ENCODE results near the gene CYRIA. TPM values are rescaled to one million over a fixed set of nuclear protein-coding genes. Genes with fewer than 3 reads are reported as not detected.

The CYRIA gene
- total RNA-seq, 1 donor from 2014 or later: 4.6 TPM

DNA sequence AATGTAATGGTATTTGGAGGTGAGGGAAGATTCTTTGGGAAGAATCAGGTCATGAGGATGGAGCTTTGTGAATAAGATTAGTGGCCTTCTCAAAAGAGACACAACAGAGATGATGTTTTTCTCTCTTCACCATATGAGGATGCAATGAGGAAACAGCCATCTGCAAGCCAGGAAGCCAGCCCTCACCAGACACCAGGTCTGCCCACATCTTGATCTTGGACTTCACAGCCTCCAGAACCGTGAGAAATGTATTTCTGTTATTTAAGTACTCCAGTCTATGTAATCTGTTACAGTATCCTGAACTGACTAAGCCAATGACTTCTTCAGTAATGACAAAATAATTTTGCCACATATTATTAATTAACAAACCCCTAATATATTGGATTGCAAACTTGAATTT, 28.3 kb downstream of the CYRIA start:
- DNase-seq (no peak), ATAC-seq (no peak)
- intact Hi-C loops (cut with micrococcal nuclease): no loop called here

DNA sequence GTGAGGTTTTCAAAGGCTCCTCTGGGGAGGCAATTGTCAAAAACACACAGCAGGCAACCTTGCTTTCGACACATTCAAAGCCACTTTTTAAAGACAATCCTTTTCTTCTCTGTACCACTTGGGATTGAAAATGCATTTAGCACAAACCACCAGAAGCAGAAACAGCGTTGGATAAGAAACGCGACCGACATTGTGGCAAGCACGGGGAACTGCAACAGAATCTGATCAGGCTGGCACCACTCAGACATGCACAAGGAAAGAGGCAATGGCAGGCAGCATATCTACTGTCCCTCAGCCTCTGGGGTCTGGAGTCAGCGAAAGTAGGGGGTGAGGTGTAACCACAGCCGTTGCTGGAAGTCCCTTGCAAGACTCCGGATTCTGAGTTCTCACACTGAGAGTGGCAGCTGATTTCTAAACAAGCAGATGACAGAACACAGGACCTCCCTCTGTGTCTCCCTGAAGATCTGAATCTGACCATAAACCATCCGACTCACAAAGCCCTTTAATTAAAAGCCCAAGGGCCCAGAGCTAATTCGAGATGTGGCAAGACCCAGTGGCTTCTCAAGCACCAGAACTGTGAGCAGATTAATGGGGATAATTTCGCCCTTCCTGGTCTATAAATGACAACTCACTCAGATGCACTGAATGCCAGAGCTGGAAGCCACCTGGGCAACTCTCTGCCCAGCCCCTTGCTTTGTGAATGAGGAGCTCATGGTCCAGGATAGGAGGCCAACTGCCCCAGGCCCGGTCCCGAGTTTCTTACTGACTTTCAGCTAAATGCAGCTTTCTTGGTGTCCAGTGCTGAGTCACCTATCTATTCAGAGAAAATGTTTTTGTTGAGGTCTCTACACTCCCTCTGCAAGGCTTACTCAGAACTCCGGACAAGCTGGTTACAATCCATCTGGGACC, 29.6 kb downstream of the CYRIA start:
- DNase-seq (no peak), ATAC-seq (peak; percentile 24)
- intact Hi-C loops (cut with micrococcal nuclease): no loop called here

DNA sequence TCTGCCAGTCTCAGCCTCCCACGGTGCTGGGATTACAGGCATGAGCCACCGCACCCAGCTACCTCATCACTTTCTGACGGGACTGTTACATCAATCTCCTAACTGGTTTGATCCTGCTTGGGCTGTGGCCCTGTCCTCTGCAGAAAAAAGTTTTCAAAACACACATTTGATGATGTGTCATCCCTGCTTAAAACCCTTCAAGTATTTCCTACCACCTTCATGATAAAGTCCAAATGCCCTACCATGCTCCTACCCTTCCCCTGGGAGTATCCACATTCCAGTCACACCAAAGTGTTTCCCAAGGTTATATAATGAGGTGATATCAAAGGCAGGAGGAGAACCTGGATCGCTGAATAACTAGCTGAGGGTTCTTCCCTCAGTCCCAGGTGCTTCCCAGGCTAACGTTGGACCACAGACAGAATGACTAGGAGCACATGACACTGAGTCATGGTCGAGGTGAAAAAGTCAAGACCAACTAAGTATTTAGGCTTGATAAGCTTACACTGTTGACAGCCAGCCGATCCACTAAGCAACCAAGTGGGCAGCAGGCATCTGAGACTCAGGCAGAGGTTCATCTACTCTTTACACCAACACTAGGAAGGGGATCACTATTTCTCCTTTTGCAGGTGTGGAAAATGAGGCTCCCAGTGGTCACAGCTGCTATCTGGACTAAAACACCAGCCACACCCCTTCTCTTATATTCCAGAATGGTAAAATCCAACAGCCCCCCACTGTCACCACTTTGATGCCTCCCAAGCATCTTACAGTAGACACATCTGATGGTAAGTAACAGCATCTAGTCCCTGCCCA, 31.8 kb downstream of the CYRIA start:
- ATAC-seq: peak; percentile 36
- no peak for DNase-seq
- intact Hi-C loops (cut with micrococcal nuclease): no loop called here

DNA sequence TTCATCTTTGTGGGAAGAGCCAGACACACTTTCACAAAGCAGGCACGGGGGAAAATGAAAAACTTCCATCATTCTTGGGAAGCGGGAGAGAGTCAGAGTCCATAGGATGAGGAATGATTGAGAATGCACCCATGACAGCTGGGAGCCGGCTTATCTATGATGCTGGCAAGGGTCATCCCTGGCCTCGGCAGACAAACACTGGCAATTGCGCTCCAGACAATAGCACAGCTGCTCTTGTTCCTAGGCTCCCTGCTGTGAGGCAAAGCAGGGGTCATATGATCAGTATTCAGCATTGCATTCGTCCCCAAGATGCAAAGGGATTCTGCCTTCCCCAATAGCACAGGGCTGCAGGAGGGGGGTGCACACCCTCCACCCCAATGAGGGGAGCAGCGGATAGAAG, 33.0 kb downstream of the CYRIA start:
- no peak for DNase-seq
- no peak for ATAC-seq
- intact Hi-C loops (cut with micrococcal nuclease): no loop called here

DNA sequence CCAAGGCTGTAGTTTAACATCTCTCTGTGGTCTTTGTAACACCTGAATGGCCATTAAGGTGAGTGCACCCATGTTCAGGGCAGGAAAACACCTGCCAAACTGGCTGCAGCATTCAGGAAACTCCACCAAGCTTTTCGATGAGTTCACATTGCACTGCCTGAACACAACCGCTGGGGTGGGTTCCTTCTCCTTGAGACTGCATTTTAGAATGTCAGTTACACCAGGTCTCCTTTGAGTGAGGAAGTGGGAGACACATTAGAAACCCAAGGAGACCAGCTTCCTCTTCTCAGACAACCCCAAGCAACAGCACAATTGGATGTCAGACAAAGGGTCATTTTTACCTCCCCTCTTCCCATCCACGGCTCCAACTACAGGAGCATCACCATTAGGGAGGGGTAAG, 35.2 kb downstream of the CYRIA start:
- intact Hi-C loops (cut with micrococcal nuclease): no loop called here
- ATAC-seq (no peak), DNase-seq (no peak)

DNA sequence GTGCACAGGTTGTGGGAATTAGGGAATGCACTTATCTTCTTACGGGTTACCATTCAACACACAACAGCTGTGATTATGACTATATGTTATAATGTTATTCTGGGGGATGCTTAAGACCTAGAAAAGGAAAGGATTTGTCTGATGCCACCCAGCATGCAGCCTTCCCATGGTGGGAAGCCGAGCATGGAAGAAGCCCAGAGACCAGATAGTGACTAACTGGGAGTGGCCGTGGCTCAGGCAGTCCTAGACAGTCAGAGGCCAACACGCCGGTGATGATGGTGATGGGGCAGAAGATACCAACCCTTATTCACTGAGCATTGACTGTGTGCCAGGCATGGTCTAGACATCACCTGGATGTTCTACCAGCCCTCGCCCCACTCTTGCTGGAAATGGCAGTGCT, 35.9 kb downstream of the CYRIA start:
- intact Hi-C loops (cut with micrococcal nuclease): no loop called here
- ATAC-seq (no peak), DNase-seq (no peak)

DNA sequence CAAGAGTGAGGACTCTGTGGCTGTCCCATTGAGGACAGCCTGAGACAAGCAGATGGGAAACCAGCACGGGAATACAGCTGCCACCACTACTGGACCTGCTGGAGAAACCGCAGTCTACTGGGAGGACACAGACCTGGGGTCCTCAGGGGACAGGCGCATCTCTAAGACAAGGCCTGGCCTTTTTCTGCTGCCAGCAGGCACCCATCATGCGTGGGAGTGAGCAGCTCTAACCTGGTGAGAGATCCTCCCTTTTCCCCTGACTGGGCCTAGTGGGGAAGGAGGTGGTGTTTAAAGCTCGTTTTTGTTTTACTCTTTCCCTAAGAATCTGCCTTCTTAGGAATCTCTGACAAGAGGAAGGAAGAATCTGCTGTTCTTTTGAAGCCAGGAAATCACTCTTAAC, 36.6 kb downstream of the CYRIA start:
- ATAC-seq: no peak
- DNase-seq: no peak
- intact Hi-C loops (cut with micrococcal nuclease): no loop called here

DNA sequence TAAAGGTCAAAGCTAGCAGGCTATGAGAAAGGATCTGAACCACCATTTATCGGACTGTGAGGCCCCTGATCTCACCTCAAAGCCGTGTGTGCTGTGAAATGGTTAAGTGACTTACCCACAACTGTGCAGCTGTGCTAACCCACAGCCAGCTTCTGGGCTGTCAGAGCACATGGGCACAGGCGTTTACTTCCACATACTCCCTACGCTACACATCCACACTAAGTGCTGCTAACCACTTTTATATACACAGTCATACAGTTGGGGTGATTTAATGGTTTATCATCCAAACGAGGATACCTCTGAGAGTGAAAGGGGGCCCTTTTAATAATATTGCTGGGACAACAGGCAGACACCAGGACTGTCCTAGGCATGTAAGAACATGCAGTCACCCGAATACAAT, 37.3 kb downstream of the CYRIA start:
- ATAC-seq (no peak), DNase-seq (no peak)
- intact Hi-C loops (cut with micrococcal nuclease): no loop called here

DNA sequence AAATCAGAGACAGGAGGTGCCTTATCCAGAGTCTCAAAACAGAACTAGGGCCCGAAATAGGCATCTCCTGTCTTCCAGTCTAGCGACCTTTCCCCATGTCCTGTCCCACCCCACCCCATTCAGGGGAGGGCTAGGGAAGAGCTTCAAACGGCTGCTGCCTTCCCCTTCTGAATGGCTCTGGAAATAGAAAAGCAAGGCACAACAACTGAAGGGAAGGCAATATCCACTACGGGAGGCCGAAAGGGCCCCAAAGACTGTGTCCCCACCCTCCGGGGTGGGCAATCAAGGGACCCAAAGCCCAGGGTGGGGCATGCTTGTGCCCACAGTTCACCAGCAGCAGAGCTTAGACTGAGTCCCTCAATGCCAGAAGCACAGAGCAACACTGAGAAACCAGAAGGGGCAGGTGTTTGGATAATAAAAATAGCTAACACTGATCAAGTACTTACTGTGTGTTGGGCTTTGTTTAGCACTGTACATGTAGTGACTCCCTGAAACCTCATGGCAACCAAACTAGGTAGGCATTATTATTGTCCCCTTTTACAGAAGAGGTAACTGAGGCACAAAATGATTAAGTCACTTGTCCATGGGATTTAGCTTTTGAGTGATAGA, 38.5 kb downstream of the CYRIA start:
- intact Hi-C loops (cut with micrococcal nuclease): no loop called here

DNA sequence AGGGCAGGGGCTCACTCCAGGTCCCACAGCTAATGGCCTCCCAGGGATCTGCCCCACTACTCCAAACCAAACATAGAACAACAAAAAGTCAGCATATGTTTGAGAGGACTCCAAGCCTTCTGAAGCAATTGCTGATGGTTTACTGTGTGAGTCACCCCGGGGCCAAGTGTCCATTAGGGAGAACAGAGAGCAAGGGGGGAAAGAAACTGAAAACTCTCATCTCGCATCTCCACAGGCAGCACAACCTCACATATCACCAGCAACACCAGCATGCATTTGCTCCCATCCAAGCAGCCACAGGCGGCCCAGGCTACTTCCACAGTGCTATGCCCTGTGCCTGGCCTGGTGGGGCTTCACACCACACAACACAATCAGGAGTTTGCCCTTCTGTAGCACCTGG, 39.1 kb downstream of the CYRIA start:
- ATAC-seq (peak; percentile 63), DNase-seq (no peak)
- intact Hi-C loops (cut with micrococcal nuclease): no loop called here

More for the DNA sequence above, 38.5 kb downstream of the CYRIA start:
- ATAC-seq: peak; percentile 11
- no peak for DNase-seq

DNA sequence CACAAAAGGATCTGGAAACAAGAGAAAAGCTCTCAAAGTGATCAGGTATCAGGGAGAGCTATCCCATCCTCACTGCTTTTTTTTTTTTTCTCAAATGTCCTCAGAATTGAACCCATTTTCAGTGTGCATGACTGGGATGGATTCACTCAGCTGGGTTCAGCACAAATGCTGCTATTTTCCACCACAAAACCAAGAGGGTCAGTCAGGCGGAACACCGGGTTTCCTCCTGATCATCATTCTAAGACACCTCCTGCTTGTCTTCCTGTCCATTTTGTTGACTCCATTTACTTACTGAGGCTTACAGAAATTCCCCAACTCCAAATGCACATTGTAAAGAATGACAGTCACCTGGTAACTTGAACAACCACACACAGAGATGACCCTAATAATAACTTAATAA, 39.9 kb downstream of the CYRIA start:
- intact Hi-C loops (cut with micrococcal nuclease): no loop called here
- ATAC-seq (no peak), DNase-seq (no peak)

DNA sequence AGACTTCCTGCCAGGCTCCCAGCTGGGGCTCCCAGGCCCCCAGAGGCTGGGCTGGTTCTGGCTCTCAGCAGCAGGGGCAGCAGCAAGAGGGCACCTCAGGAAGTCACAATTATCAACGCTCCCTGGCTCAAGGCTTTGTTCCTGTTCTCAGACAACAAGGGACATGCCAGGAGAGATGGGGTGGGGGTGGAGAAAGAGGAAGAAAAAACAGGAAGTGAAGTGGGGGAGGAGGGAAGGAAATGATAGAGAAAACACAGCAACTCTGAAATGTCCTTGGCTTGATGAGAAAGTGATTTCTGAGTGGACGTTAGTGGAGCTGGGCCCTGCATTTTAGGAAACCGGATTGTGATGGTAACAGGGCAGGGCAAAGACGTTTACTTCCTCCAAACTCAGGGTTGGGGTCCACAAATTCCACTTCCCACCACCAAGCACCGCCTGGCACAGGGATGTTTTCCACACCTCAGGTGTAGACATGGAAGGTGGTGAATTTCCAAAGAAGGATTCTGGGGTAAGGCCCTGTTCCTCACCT, 40.4 kb downstream of the CYRIA start:
- DNase-seq: no peak
- intact Hi-C loops (cut with micrococcal nuclease): no loop called here
- peak; percentile 78 for ATAC-seq

DNA sequence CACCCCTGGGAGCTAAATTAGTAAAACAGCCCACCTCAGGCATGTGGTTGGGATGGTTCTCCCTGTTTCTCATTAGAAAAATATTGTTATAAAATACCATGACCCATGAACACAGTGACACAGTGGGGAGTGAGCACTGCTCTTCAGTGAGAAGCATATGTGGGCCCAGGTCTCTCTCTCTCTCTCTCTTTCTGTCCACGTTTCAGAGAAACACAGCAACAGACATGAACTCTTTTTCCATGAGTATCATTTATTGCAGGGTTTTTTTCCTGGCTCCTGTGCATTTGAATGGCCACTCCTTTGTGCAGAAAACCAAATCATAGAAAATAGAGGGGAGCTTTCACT, 41.2 kb downstream of the CYRIA start:
- intact Hi-C loops (cut with micrococcal nuclease): no loop called here
- DNase-seq (no peak), ATAC-seq (no peak)

DNA sequence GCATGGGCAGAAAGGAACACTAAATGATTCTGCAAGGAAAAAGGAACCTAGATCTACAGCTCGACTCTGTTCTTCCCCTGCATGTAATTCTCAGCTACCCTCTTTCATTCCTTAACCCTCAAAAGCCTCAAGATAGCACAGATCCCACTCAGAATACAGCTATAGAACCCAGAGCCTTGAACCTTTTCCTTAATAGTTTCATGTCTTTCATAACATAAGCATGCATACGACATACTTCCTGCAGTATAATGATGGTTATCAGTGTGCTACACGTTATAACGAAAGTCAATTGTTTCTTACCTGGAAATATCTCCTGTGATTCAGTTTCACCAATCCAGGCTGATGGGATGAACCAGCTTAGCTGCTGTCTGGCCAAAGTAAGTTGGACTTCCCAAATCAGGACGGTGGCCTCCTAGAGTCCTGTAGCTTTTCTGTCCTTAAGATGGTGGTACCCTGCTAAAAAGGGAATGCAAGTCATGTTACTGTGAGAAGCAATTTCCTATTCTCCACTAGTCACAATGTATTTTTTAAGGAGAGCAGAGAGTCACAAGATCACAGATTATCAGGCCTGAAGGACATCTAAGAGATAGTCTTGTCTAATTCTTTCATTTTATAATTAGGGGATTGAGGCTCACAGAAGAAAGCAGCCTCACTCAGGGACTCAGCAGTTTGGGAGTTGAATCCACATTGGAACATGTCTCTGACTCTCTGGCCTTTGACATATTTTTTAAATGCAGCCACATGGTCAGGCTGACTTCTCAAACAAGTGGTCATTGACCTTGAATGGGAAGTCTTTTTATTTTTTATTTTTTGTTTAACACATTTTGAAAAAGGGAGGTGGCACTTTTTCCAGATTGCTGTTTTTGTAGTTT, 41.8 kb downstream of the CYRIA start:
- ATAC-seq: no peak
- intact Hi-C loops (cut with micrococcal nuclease): no loop called here
- no peak for DNase-seq

DNA sequence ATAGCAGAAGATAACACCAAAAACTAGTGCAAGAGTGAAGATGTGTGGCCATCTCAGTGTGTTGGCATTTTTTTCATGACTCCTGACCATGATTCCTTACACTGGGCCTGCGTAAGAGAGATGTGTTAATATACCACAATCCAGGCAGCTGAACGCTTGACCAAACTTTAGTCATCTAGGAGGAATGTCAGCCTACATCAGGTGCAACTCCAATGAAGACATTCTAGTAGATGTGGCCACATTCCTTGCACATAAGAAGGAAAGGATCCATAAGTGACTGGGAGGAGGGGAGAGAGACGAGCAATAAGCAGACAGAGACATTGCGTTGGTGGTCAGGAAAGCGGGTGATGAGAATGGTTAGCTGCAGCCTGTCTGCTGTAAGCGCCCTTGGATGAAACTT, 42.6 kb downstream of the CYRIA start:
- ATAC-seq: no peak
- intact Hi-C loops (cut with micrococcal nuclease): no loop called here

DNA sequence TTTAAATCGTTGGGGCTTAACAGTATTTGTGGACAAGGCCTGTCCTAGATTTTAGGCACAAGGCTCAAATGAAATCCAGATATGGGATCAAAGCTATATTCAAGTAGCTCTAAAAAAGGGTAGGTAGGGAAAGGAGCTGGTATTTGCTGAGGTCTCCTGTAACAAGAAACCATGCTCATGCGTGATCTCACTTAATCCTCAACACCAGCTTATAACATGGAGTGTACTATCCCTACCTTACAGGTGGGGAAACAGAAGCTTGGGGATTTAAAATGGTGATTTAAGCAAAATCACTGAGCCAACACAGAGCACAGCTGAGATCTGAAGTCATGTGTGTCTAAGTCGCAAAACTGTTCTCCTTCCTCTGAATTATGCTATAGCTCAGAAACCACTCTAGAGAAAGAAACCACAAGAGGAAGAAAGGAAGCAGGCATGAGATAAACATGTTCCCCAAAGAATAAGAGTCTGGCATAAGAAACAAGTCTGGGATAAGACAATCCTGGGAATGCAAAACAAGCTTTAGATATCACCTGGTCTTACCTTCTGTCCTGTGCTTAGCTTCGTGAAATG, 43.1 kb downstream of the CYRIA start:
- ATAC-seq (peak; percentile 18), DNase-seq (no peak)
- intact Hi-C loops (cut with micrococcal nuclease): no loop called here

More for the DNA sequence above, 42.6 kb downstream of the CYRIA start:
- DNase-seq: no peak

DNA sequence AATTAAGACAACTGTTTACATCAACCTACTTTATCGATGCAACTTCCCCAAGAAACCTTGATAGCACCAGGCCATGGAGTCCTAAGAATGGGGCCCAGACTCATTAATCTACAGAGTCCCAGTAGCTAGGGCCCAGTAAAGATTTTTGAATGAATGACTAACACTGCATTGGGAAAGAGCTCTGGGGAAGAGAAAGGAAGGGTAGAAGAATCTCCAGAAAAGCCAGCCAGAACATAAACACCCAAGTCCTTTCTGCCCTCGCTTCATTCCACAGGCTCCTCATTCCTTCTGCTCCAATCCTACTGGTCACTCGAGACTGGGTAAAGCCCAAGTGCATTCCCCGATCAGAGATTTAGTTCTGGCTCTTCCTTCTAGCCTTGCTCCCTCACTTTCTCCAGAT, 44.3 kb downstream of the CYRIA start:
- ATAC-seq: no peak

DNA sequence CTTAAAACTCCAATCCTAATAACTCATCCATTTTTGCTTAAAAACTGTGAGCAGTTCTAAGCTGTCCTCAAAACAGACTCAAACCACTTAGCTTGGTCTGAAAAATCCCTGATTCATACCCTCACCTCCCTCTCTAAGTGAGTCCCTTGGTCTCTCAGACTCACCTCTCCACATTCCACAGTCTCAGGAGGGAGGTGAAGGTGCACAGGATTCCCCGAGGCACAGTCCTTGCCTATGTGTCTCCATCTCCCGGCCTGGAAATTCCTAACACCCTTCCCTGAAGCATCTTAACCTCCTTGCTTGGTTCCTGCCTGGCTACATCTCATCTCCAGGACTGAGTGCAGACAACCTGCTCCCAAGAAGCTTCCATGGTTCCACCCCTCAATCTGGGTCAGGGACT, 45.0 kb downstream of the CYRIA start:
- DNase-seq (no peak), ATAC-seq (no peak)
- intact Hi-C loops (cut with micrococcal nuclease): no loop called here

More for the DNA sequence above, 44.3 kb downstream of the CYRIA start:
- intact Hi-C loops (cut with micrococcal nuclease): no loop called here
- no peak for DNase-seq
